ENCODE results near the gene KCNG2.

DNA sequence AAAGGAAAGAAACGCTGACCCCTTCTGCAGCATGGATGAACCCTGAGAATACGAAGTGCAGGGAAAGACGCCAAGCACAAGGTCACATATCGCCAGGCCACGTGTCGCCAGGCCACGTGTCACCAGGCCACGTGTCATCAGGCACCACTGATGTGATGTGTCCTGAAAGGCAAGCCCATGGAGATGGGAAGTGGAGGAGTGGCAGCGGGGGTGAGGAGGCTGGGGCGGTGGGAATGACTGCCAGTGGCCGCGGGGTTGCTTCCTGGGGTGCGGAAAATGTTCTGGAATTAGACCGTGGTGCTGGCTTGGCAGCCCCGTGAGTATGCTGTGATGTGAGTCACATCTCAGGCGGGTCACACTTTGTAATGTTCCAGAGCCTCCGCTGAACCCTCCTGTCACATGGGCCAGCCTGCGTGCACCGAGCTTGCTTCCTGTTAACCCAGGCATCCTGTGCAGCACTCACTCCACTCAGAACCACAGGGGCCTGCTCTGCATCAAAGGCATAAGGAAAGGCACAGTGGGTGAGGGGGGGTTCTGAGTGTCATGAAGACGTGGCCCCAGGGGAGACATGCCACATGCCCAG is 114.8 kb downstream of the KCNG2 start:
- TF ChIP-seq FOS (IDR thresholded peaks at IDR 0.05; ENCODE audit: extremely low read depth, insufficient read length) = no peak
- no peak for TF ChIP-seq ZNF644 (tag; IDR thresholded peaks at IDR 0.05; ENCODE audit: low read depth)
- no peak for TF ChIP-seq SMC3 (conservative IDR thresholded peaks at IDR 0.05; ENCODE audit: insufficient read depth, low read depth, low read length)

All from K562 (cell line).